Spleen (tissue), 11 donors: ENCODE data around the gene CA11. TPM values are rescaled to one million over a fixed set of nuclear protein-coding genes. Genes with fewer than 3 reads are reported as not detected.
A peak's percentile ranks its signal among the peaks of the same experiment; 100 is the strongest.

Experiments used
- DNase-seq: peaks from one replicate; pipeline ENCODE4 v3.0.0-alpha.2; 2020
- H3K27ac ChIP-seq, 8 donors: fragments of 200-600 bp; sonication (generic) in 7 of 8; 1 replicate in 4 of 8; 2 replicates in 4 of 8; pipeline versions ENCODE4 v1.5.0 to v1.8.0; 2016 to 2021; ENCODE audit warnings: inconsistent platforms in 4 of 8, mild to moderate bottlenecking in 4 of 8, moderate library complexity in 1 of 8
- H3K27me3 ChIP-seq, 7 donors: fragments of 200-600 bp; sonication (generic) in 6 of 7; replicated peaks in 1 of 7; 1 replicate in 4 of 7; 2 replicates in 3 of 7; pipeline versions ENCODE4 v1.5.0 to v1.8.0; 2016 to 2021; ENCODE audit warnings: inconsistent platforms in 3 of 7, mild to moderate bottlenecking in 1 of 7
- H3K36me3 ChIP-seq, 6 donors: fragments of 200-600 bp; sonication (generic) in 5 of 6; 1 replicate in 4 of 6; 2 replicates in 2 of 6; pipeline versions ENCODE4 v1.5.0 to v1.8.0; 2016 to 2021; ENCODE audit warnings: inconsistent platforms in 2 of 6
- H3K4me1 ChIP-seq, 6 donors: fragments of 200-600 bp; sonication (generic) in 5 of 6; 1 replicate in 3 of 6; 2 replicates in 3 of 6; pipeline versions ENCODE4 v1.5.0 to v1.8.0; 2016 to 2021; ENCODE audit warnings: inconsistent platforms in 3 of 6
- H3K4me3 ChIP-seq, 8 donors: fragments of 200-600 bp; sonication (generic) in 7 of 8; 1 replicate in 4 of 8; 2 replicates in 4 of 8; pipeline versions ENCODE4 v1.5.0 to v1.8.0; 2016 to 2021; ENCODE audit warnings: inconsistent platforms in 4 of 8, mild to moderate bottlenecking in 4 of 8, moderate library complexity in 2 of 8
- H3K9me3 ChIP-seq, 8 donors: fragments of 200-600 bp; sonication (generic) in 7 of 8; 1 replicate in 4 of 8; 2 replicates in 4 of 8; pipeline versions ENCODE4 v1.5.0 to v1.8.0; 2016 to 2021; ENCODE audit warnings: inconsistent platforms in 4 of 8
- CTCF ChIP-seq, 11 experiments: fragments of 200-600 bp in 7 of 11; fragments of 450-650 bp in 4 of 11; sonication (generic) in 4 of 11; IDR thresholded peaks in 8 of 11; conservative IDR thresholded peaks in 3 of 11; 1 replicate in 7 of 11; 2 replicates in 4 of 11; pipeline versions ENCODE4 v1.4.0 to v1.8.0; 2016 to 2021; ENCODE audit warnings: antibody characterized with exemption in 11 of 11, inconsistent platforms in 4 of 11, mild to moderate bottlenecking in 1 of 11
- POLR2A ChIP-seq, 3 donors: fragments of 450-650 bp; IDR thresholded peaks; one replicate each; pipeline ENCODE4 v1.5.1; 2017; ENCODE audit warnings: antibody characterized with exemption in 3 of 3, mild to moderate bottlenecking in 1 of 3
- POLR2AphosphoS5 ChIP-seq, 3 donors: sonication (generic); formaldehyde crosslinking; IDR thresholded peaks; one replicate each; pipeline ENCODE4 v1.5.1; 2017; ENCODE audit warnings: antibody characterized with exemption in 3 of 3
- WGBS, 5 donors: extraction: QIAGEN DNeasy Blood & Tissue Kit in 3 of 5; methylation state at CpG; one replicate each; pipeline versions ENCODE4 v1.1.5 to v1.1.7; 2013 to 2018; 5-methylcytosine and 5-hydroxymethylcytosine counted together
- intact Hi-C: fragments of 100-400 bp; cut with DNase I; formaldehyde crosslinking; loops from one replicate; pipeline ENCODE4 v1.15.0; 2023; ENCODE audit warnings: low total_unique reads
- polyA plus RNA-seq, 3 donors: library from polyadenylated mRNA; stranded (reverse); fragments of 200-250 nt; gene quantifications; one replicate each; pipeline ENCODE4 v1.2.1, GENCODE V29; 2013
- total RNA-seq, 7 donors: library from RNA; depleted of rRNA in 3 of 7; stranded (reverse); fragments of >200 nt in 3 of 7; fragmentation: NEBNext Ultra II Directional in 4 of 7; extraction: Animal tissue kit (Norgen Biotek cat#: 25700) in 4 of 7; gene quantifications; one replicate each; pipeline versions ENCODE4 v1.1.0 to v1.2.1, GENCODE V29; 2016 to 2021
- donor health status: healthy with polysubstance abuse.
- donor health status: DM: no; HTN: no; CAD: no; lungs with moderate emphysema.
- donor health status: DM: no; HTN: no; CAD: no.
- donor health status: Bipolar disorder and iron deficiency.
- donor health status: healthy.
- donor health status: DM: no; HTN: no; CAD: no.
- donor health status: DM: yes; HTN: yes; CAD: no.

Gene CA11
- total and polyA plus RNA-seq, 10 donors, result 1.9 to 14.5 (median 7.8) TPM

GRCh38 chr19:48613024-48613851 is 32.7 kb downstream of the CA11 start:
- DNase-seq, result peak; percentile 78
- no peaks in the 10 kb centered on the region for H3K27me3 ChIP-seq
- 84 to 89% (median 85%) methylated on average over 21 to 39 of the region's 39 CpGs for WGBS, 5 donors
- peaks cover 17 to 48% (median 32%) of the 10 kb centered on the region in 6 donors for H3K4me1 ChIP-seq
- peaks cover 8 to 40% (median 34%) of the 10 kb centered on the region in 6 donors for H3K36me3 ChIP-seq
- no peaks in the 10 kb centered on the region for H3K9me3 ChIP-seq
- H3K27ac ChIP-seq, result no peak overlapping the region
- intact Hi-C loops, result no loop called here
- H3K4me3 ChIP-seq, result no peak overlapping the region
- TF ChIP-seq POLR2A (IDR thresholded peaks at IDR 0.05), result no peak
- no peak for TF ChIP-seq CTCF (IDR thresholded peaks at IDR 0.05 in 8 of 11, conservative IDR thresholded peaks at IDR 0.05 in 3 of 11)
- TF ChIP-seq POLR2AphosphoS5 (IDR thresholded peaks at IDR 0.05), result peak in 2 of 3 donors; percentile 8 to 27

DNA sequence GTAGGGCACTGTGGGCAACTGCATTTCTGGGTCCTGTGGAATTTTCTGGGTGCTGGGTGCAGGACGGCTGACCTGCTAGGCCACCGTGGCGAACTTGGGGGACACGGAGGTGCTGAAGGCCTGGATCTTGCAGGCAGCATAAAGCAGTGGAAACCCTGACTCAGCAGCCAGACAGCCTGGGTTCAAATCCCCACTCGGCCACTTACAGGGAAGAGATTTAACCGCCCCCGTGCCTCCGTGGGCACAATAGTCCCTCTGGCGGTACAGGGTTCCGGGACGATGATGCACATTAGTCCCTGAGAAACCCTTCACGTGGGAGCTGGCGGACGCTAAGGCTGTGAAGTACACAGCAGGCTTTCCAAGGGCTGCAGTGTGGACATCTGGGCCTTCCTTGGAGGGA is 34.1 kb downstream of the CA11 start:
- no peak for DNase-seq

DNA sequence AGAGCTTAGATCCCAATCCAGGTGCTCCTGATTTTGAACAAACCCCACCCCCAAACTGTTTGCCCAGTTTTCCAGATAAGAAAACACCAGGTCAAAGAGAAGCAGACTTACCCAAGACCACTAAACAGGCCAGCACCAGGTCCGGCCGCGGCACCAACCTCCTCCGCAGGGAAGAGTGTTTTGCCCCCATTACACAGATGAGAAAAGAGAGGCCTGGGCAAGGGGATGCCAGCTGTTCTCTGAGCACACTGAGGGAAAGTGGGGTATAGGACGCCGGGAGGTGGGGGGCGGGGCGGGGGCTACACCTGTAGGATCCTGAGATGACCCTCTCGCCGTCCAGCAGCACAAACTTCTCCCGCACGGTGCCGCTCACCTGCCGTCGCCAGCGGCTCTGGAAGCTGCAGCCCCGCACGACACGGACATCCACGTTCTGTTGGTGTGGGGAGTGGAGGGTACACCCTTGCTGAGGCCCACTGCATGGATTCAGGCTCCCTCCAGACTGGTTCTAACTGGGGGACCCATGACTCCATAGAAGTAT is 36.3 kb downstream of the CA11 start:
- Histone ChIP-seq H3K4me1 (peaks cover 0 to 12% (median 4%) of the 10 kb centered on the region in 6 donors), H3K27me3 (no peaks in the 10 kb centered on the region), H3K4me3 (no peak overlapping the region), H3K9me3 (no peaks in the 10 kb centered on the region), H3K27ac (no peak overlapping the region), H3K36me3 (peaks cover 0 to 8% (median 3%) of the 10 kb centered on the region in 6 donors)
- TF ChIP-seq POLR2AphosphoS5 (IDR thresholded peaks at IDR 0.05), result no peak
- TF ChIP-seq CTCF (IDR thresholded peaks at IDR 0.05 in 8 of 11, conservative IDR thresholded peaks at IDR 0.05 in 3 of 11), result no peak
- no peak for TF ChIP-seq POLR2A (IDR thresholded peaks at IDR 0.05)
- peak; percentile 69 for DNase-seq
- 90 to 95% (median 94%) methylated on average over 18 to 20 of the region's 20 CpGs for WGBS, 5 donors
- intact Hi-C loops, result no loop called here

More for the DNA sequence above, 34.1 kb downstream of the CA11 start:
- Histone ChIP-seq H3K36me3 (peaks cover 6 to 30% (median 26%) of the 10 kb centered on the region in 6 donors), H3K9me3 (no peaks in the 10 kb centered on the region), H3K4me1 (peaks cover 3 to 34% (median 18%) of the 10 kb centered on the region in 6 donors), H3K27ac (no peak overlapping the region), H3K27me3 (no peaks in the 10 kb centered on the region), H3K4me3 (no peak overlapping the region)
- intact Hi-C loops, result no loop called here
- TF ChIP-seq CTCF (IDR thresholded peaks at IDR 0.05 in 8 of 11, conservative IDR thresholded peaks at IDR 0.05 in 3 of 11) (no peak), POLR2AphosphoS5 (IDR thresholded peaks at IDR 0.05) (no peak), POLR2A (IDR thresholded peaks at IDR 0.05) (no peak)
- WGBS, 5 donors, result 82 to 94% (median 90%) methylated on average over 14 of the region's 14 CpGs

- Histone ChIP-seq H3K4me3 (peak overlapping the region in 1 of 8 donors; percentile 21), H3K27ac (peak overlapping the region in 1 of 8 donors; percentile 33), H3K4me1 (peaks cover 0 to 10% (median 4%) of the 10 kb centered on the region in 6 donors), H3K36me3 (no peaks in the 10 kb centered on the region), H3K27me3 (no peaks in the 10 kb centered on the region), H3K9me3 (no peaks in the 10 kb centered on the region)
- intact Hi-C loops, result no loop called here
- TF ChIP-seq CTCF (IDR thresholded peaks at IDR 0.05 in 8 of 11, conservative IDR thresholded peaks at IDR 0.05 in 3 of 11) (peak; percentile 16 to 74 (median 55)), POLR2AphosphoS5 (IDR thresholded peaks at IDR 0.05) (no peak), POLR2A (IDR thresholded peaks at IDR 0.05) (no peak)
- 6 to 19% (median 11%) methylated on average over 9 of the region's 9 CpGs for WGBS, 5 donors
- DNase-seq, result peak; percentile 83
These were observed 37.2 kb downstream of the CA11 start for GRCh38 chr19:48608798-48609263.
